Stimulated activated CD8-positive, alpha-beta memory T cell treated with anti-CD3 and anti-CD28 coated beads, Interleukin-12 subunit alpha, Interleukin-12 subunit beta, amount 100 ng/mL, for 4 hours (primary cell): ENCODE results near the gene PPP1R8.
A peak's percentile ranks its signal among the peaks of the same experiment; 100 is the strongest.
"Not testable (repeated sequence)": the region's sequence is repeated elsewhere in the genome, so short reads cannot be mapped to it uniquely, and the experiment has no call there.

Source experiments
- DNase-seq: peaks from one replicate; pipeline ENCODE4 v3.0.0-alpha.2; 2020; ENCODE audit warnings: low read depth

The PPP1R8 gene

GRCh38 chr1:27832762-27833161 lies 2.2 kb downstream of the PPP1R8 start:
- no peak for DNase-seq

GRCh38 chr1:27833470-27833869 lies 2.9 kb downstream of the PPP1R8 start:
- DNase-seq: no peak

- DNase-seq: no peak
Observed at GRCh38 chr1:27835046-27835445, 4.5 kb downstream of the PPP1R8 start.

- no peak for DNase-seq
Observed at GRCh38 chr1:27835501-27835900, 4.9 kb downstream of the PPP1R8 start.

GRCh38 chr1:27849951-27850350 lies 19.4 kb downstream of the PPP1R8 start:
- DNase-seq: no peak

- no peak for DNase-seq
Observed at GRCh38 chr1:27855085-27855484, 24.5 kb downstream of the PPP1R8 start.

GRCh38 chr1:27856561-27857343 lies 26.2 kb downstream of the PPP1R8 start:
- DNase-seq: no peak

GRCh38 chr1:27857552-27857951 lies 27.0 kb downstream of the PPP1R8 start:
- not testable (repeated sequence) for DNase-seq

- DNase-seq: peak; percentile 65
Observed at GRCh38 chr1:27858072-27858948, 27.7 kb downstream of the PPP1R8 start.

- DNase-seq: no peak
Observed at GRCh38 chr1:27858949-27859576, 28.5 kb downstream of the PPP1R8 start.

- DNase-seq: no peak
Observed at GRCh38 chr1:27861436-27861835, 30.9 kb downstream of the PPP1R8 start.

- no peak for DNase-seq
Observed at GRCh38 chr1:27862004-27862403, 31.4 kb downstream of the PPP1R8 start.

GRCh38 chr1:27862671-27863537 lies 32.3 kb downstream of the PPP1R8 start:
- no peak for DNase-seq

GRCh38 chr1:27863538-27863915 lies 32.9 kb downstream of the PPP1R8 start:
- DNase-seq: no peak

GRCh38 chr1:27864264-27864895 lies 33.8 kb downstream of the PPP1R8 start:
- no peak for DNase-seq

- DNase-seq: no peak
Observed at GRCh38 chr1:27865821-27866220, 35.2 kb downstream of the PPP1R8 start.

GRCh38 chr1:27868556-27868931 lies 38.0 kb downstream of the PPP1R8 start:
- DNase-seq: no peak

- DNase-seq: peak; percentile 40
Observed at GRCh38 chr1:27868932-27869718, 38.5 kb downstream of the PPP1R8 start.

GRCh38 chr1:27869719-27870085 lies 39.1 kb downstream of the PPP1R8 start:
- no peak for DNase-seq

- not testable (repeated sequence) for DNase-seq
Observed at GRCh38 chr1:27871076-27871475, 40.5 kb downstream of the PPP1R8 start.
